Uterus (tissue), 4 donors: ENCODE data around the gene CTIF. TPM values are rescaled to one million over a fixed set of nuclear protein-coding genes. Genes with fewer than 3 reads are reported as not detected.

ENCODE experiments used
- DNase-seq, 2 donors: peaks; one replicate each; pipeline ENCODE4 v3.0.0-alpha.2; 2019 to 2020
- H3K27ac ChIP-seq, 2 donors: fragments of 200-600 bp; sonication (generic); 1 replicate in 1 of 2; 2 replicates in 1 of 2; pipeline ENCODE4 v1.5.1; 2016 to 2018
- H3K27me3 ChIP-seq, 2 donors: fragments of 200-600 bp; sonication (generic); one replicate each; pipeline ENCODE4 v1.5.1; 2018 to 2019; ENCODE audit warnings: control low read depth in 1 of 2
- H3K36me3 ChIP-seq, 2 donors: fragments of 200-600 bp; sonication (generic); one replicate each; pipeline ENCODE4 v1.5.1; 2019; ENCODE audit warnings: control low read depth in 1 of 2
- H3K4me1 ChIP-seq, 2 donors: fragments of 200-600 bp; sonication (generic); one replicate each; pipeline ENCODE4 v1.5.1; 2018 to 2019; ENCODE audit warnings: control low read depth in 1 of 2
- H3K4me3 ChIP-seq, 2 donors: fragments of 200-600 bp; sonication (generic); 1 replicate in 1 of 2; 2 replicates in 1 of 2; pipeline ENCODE4 v1.5.1; 2018 to 2019; ENCODE audit warnings: mild to moderate bottlenecking in 1 of 2
- H3K9me3 ChIP-seq, 2 donors: fragments of 200-600 bp; sonication (generic); one replicate each; pipeline ENCODE4 v1.5.1; 2019; ENCODE audit warnings: control low read depth in 1 of 2
- POLR2A ChIP-seq, 2 donors: fragments of 450-650 bp; IDR thresholded peaks; one replicate each; pipeline ENCODE4 v1.6.1; 2016; ENCODE audit warnings: antibody characterized with exemption in 2 of 2, mild to moderate bottlenecking in 1 of 2, moderate library complexity in 1 of 2
- intact Hi-C: fragments of 100-400 bp; cut with DNase I; formaldehyde crosslinking; loops from one replicate; pipeline ENCODE4 v1.15.1; 2023; ENCODE audit warnings: low total_unique reads
- total RNA-seq, 4 donors: library from RNA; depleted of rRNA in 3 of 4; stranded (reverse); fragments of >200 nt in 3 of 4; gene quantifications; one replicate each; pipeline versions ENCODE4 v1.1.0 to v1.2.4, GENCODE V29; 2014 to 2023
- TF ChIP-seq, protein P1 (sequence below), 4 experiments: fragments of 200-600 bp in 2 of 4; fragments of 450-650 bp in 2 of 4; sonication (generic) in 2 of 4; IDR thresholded peaks; one replicate each; pipeline ENCODE4 v1.5.1; 2016 to 2019; ENCODE audit warnings: antibody characterized with exemption in 4 of 4, mild to moderate bottlenecking in 2 of 4, moderate library complexity in 1 of 4
- donor health status: DM: yes; HTN: yes; CAD: no.

The CTIF gene
- total RNA-seq, 4 donors from 2014 or later: 11.3 to 94.3 (median 48.0) TPM

DNA sequence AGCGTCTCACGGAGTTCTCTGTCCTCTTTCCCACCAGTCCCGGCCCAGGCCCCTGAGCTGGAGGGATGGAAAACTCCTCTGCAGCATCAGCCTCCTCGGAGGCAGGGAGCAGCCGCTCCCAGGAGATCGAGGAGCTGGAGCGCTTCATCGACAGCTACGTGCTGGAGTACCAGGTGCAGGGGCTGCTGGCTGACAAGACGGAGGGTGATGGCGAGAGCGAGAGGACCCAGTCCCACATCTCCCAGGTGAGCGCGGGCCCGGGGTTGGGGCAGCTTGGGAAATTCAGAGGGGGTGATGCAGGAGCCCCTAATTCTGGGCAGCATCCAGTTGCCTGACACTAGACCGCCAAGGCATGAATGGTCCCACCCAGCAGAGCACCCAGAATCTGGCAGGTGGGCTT, 80.7 kb downstream of the CTIF start:
- Histone ChIP-seq H3K27me3 (no peaks in the 10 kb centered on the region), H3K9me3 (no peaks in the 10 kb centered on the region), H3K4me3 (no peak overlapping the region), H3K4me1 (no peaks in the 10 kb centered on the region), H3K36me3 (no peaks in the 10 kb centered on the region), H3K27ac (no peak overlapping the region)
- TF ChIP-seq POLR2A (IDR thresholded peaks at IDR 0.05): no peak
- TF ChIP-seq, protein P1, sequence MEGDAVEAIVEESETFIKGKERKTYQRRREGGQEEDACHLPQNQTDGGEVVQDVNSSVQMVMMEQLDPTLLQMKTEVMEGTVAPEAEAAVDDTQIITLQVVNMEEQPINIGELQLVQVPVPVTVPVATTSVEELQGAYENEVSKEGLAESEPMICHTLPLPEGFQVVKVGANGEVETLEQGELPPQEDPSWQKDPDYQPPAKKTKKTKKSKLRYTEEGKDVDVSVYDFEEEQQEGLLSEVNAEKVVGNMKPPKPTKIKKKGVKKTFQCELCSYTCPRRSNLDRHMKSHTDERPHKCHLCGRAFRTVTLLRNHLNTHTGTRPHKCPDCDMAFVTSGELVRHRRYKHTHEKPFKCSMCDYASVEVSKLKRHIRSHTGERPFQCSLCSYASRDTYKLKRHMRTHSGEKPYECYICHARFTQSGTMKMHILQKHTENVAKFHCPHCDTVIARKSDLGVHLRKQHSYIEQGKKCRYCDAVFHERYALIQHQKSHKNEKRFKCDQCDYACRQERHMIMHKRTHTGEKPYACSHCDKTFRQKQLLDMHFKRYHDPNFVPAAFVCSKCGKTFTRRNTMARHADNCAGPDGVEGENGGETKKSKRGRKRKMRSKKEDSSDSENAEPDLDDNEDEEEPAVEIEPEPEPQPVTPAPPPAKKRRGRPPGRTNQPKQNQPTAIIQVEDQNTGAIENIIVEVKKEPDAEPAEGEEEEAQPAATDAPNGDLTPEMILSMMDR (IDR thresholded peaks at IDR 0.05): no peak
- intact Hi-C loops: no loop called here
- no peak for DNase-seq

DNA sequence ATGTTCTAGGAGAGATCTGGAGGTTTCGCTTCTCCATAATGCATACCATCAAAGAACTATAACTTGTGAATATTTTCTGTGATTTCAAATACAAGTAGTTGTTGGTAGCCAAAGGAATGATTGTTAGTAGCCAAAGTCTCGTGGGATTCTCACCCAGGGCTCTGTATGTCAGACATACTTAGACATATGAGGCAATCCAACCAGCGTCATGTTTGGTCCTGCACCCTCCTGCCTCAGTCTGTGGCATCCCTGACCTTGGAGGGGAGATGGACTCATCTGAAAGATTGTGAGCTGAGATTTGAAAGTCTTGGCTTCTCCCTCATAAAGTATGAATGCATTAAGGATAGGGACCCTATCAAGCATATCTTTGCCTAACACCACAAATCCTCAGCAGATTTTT, 81.2 kb downstream of the CTIF start:
- no peaks in the 10 kb centered on the region for H3K27me3 ChIP-seq
- H3K36me3 ChIP-seq: no peaks in the 10 kb centered on the region
- H3K4me3 ChIP-seq: no peak overlapping the region
- H3K27ac ChIP-seq: no peak overlapping the region
- no peak for DNase-seq
- no peaks in the 10 kb centered on the region for H3K4me1 ChIP-seq
- intact Hi-C loops: loop anchor here (10.0 kb wide), 1 partner anchor 65 kb away; no protein-coding TSS in a partner anchor
- no peaks in the 10 kb centered on the region for H3K9me3 ChIP-seq
- TF ChIP-seq, protein P1 (IDR thresholded peaks at IDR 0.05): no peak
- TF ChIP-seq POLR2A (IDR thresholded peaks at IDR 0.05): no peak

DNA sequence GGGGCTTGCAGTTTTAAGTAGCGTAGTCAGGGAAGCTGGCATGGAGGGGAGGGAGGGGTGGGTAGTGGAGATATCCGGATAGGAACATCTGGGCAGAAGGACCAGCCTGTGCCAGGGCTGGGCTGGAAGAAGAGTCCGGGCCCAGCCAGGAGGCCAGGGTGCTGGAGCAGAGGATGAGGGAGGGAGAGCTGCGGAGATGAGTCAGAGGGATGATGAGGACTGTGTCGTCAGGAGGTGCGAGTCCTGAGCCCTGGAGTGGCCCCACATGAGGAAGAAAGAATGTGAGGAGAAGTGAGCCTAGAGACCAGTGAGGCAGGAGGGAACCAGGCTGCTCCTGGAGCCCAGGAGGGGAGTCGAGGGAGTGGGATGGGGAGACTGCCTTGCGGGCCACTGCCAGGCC, 82.4 kb downstream of the CTIF start:
- Histone ChIP-seq H3K27ac (peak overlapping the region; percentile 2 to 64), H3K4me1 (no peaks in the 10 kb centered on the region), H3K9me3 (no peaks in the 10 kb centered on the region), H3K4me3 (no peak overlapping the region), H3K27me3 (no peaks in the 10 kb centered on the region), H3K36me3 (no peaks in the 10 kb centered on the region)
- DNase-seq: no peak
- TF ChIP-seq, protein P1 (IDR thresholded peaks at IDR 0.05): no peak
- no peak for TF ChIP-seq POLR2A (IDR thresholded peaks at IDR 0.05)
- intact Hi-C loops: loop anchor here (10.0 kb wide), 1 partner anchor 64 kb away; no protein-coding TSS in a partner anchor

DNA sequence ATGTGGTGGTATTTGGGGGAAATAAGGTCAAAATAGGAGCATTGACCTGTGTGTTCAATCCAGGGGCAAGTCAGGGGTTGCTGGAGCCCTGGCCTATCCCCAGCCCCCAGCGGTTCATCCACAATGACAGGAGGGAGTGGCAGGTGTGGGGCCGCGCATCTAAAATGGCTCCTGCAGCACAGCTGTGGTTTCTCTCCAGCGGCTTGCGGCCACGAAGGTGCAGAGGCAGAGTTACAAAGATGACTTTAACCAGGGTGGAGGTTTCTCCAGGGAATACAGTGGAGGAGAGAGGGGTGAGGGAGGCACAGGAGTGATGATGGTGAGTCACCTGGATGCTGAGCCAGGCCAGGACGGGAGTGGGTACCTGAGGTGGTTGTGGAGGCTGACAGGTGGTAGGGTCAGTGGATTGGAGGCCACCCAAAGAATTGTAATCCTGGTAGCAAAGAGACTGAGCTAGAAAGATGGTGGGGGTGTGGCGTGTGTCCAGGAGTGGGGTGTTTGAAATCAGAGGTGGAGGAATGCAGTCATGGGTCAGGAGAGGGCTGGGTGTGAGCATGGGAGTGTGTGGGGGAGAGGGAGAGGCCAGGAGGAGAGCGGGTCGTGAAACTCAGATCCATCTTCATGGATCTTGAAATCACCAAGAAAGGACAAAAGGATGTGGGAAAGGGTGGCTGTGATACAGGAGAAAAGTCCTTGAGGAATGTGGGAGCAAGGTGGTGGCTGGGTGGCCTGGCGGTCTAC, 83.2 kb downstream of the CTIF start:
- H3K4me3 ChIP-seq: no peak overlapping the region
- intact Hi-C loops: loop anchor here (10.0 kb wide), 1 partner anchor 63 kb away; no protein-coding TSS in a partner anchor
- TF ChIP-seq POLR2A (IDR thresholded peaks at IDR 0.05): no peak
- TF ChIP-seq, protein P1 (IDR thresholded peaks at IDR 0.05): no peak
- no peaks in the 10 kb centered on the region for H3K4me1 ChIP-seq
- H3K36me3 ChIP-seq: no peaks in the 10 kb centered on the region
- peak overlapping the region; percentile 64 to 65 for H3K27ac ChIP-seq
- H3K27me3 ChIP-seq: no peaks in the 10 kb centered on the region
- no peak for DNase-seq
- H3K9me3 ChIP-seq: no peaks in the 10 kb centered on the region

DNA sequence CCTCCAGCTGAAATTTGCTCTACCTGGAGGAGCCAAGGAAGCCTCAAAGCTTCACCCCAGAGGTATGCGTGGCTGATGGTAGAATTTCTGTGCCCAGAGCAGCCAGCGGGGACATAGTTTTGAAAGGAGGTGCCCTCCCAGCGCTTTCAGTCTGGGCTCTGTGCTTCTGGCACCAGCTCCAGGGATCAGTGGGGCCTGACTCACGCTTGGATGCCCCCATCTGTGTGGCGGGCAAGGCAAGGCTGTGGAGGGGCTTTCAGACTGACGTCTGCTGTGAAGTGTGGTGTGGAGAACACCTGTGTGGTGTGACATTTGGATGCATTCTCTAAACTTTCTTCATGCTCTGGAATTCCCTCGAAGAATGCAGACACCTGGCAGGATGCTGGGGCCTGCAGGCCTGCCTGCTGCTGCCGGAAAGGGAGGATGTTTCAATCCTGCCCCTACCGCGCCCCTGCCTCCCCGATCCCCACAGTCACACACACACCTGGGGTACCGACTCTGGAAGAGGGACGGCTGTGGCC, 84.1 kb downstream of the CTIF start:
- H3K27me3 ChIP-seq: no peaks in the 10 kb centered on the region
- H3K4me3 ChIP-seq: no peak overlapping the region
- H3K4me1 ChIP-seq: no peaks in the 10 kb centered on the region
- TF ChIP-seq, protein P1 (IDR thresholded peaks at IDR 0.05): no peak
- no peak for TF ChIP-seq POLR2A (IDR thresholded peaks at IDR 0.05)
- intact Hi-C loops: loop anchor here (10.0 kb wide), 1 partner anchor 62 kb away; no protein-coding TSS in a partner anchor
- no peaks in the 10 kb centered on the region for H3K9me3 ChIP-seq
- peak overlapping the region; percentile 64 to 65 for H3K27ac ChIP-seq
- H3K36me3 ChIP-seq: no peaks in the 10 kb centered on the region
- DNase-seq: no peak
